HG03064 (cell line): Measurements from ENCODE around the gene MAGEA4.

Experiments
- ATAC-seq: cut with Tn5 transposase; IDR thresholded peaks from one replicate; pipeline ENCODE4 v1.9.1; 2021; ENCODE audit warnings: low read depth; ENCODE audit not compliant: unreplicated experiment

MAGEA4 gene

DNA sequence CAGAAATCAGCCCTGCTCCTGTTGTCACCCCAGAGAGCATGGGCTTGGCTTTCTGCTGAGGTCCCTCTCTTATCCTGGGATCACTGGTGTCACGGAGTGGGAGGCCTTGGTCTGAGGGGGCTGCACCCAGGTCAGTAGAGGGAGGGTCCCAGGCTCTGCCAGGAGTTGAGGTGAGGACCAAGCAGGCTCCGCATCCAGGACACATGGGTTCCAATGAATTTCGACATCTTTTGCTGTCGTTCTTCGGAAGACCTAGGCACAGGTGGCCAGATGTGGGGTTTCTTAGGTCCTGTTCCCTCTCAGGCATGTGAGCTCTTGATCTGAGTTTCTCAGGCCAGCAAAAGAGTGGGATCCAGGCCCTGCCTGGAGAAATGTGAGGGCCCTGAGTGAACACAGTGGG, 10.0 kb downstream of the MAGEA4 start:
- ATAC-seq = no peak

DNA sequence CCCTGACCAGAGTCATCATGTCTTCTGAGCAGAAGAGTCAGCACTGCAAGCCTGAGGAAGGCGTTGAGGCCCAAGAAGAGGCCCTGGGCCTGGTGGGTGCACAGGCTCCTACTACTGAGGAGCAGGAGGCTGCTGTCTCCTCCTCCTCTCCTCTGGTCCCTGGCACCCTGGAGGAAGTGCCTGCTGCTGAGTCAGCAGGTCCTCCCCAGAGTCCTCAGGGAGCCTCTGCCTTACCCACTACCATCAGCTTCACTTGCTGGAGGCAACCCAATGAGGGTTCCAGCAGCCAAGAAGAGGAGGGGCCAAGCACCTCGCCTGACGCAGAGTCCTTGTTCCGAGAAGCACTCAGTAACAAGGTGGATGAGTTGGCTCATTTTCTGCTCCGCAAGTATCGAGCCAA, 11.0 kb downstream of the MAGEA4 start:
- ATAC-seq = no peak

DNA sequence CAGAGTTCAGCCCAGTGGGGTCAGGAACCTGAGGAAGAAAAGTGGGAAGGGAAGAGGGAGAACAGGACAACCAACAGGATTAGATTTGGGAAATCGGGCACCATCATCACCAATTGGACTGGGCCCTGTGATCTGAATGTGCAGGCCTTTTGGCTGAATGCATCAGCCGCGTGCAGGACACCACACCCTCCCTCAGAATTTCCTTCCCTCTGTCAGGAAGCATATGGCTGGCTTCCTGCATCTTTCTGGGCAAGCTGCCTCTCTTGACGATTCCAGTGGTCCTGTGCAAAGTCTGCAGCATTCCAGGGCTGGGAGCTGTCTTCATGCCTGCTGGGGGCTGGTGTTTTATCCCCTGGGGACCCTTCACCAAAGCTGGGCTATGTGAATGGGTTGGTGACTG, 16.4 kb downstream of the MAGEA4 start:
- ATAC-seq = no peak

DNA sequence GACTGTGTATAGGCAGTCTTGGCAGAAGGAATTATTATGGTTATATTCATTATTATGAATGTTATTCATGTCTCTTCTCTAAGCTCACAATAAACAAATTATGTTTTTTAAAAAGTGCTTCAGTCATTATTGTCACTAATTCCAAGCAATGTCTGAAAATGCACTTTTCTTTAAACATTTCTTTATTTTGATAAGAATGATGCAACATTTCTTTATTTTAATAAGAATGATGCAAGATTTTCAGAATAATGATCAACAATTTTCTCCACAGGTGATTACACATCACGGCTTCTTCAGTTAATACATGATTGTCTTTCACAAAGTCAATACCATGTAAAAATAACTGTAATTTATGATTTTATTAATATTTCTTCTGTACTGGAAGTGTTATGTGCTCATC, 22.7 kb downstream of the MAGEA4 start:
- no peak for ATAC-seq

DNA sequence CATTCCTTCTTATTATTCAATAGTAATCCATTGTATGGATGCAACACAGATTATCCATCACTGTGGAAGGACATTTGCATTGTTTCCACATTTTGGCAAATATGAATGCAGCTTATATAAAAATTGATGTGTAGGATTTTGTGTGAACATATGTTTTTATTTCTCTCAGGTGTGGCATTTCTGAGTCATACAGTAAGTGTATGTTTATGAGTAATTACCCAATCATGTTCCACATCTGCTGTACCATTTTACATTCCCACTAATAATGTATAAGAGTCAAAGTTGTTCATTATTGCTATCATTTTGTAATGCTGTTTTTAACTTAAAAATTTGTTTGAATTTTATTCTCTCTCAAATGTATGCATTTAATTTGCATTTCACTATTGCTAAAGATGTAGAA, 25.5 kb downstream of the MAGEA4 start:
- ATAC-seq = no peak

DNA sequence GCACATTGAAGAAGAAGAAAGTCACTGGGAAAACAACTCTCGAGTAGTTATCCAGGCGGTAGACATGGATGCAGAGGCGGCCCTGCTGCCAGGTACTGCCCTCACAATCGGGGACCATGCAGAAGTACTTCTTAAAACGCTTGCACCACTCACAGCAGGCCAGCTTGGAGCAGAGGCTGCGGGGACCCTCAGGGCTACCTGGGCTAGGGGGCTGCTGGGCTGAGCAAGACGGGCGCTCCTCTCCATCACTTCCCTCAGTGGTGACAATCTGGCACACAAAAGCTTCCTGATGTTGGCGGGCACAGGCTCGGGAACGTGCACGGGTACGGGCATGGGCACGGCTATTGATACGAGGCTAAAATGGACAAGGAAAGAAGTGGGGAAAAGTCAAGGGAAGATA, 42.0 kb downstream of the MAGEA4 start:
- no peak for ATAC-seq

DNA sequence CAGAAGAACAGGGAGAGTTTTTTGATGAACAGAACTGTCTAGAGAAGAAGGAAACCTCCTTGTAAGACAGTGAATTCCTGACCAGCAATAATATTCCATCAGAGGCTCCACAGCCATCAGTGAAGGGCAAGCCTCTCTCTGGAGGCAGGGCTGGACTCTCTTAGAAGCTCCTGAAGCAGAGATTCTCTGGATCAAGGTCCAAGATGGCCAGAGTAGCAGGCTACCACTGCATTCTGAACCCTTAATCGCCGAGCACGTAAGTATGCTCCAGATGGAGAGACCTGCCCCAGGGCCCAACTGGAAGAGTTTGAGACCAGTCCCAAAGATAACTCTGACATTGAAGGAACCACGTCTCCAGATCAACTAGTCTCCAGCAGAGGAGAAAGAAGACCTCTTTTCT, 45.4 kb downstream of the MAGEA4 start:
- no peak for ATAC-seq

DNA sequence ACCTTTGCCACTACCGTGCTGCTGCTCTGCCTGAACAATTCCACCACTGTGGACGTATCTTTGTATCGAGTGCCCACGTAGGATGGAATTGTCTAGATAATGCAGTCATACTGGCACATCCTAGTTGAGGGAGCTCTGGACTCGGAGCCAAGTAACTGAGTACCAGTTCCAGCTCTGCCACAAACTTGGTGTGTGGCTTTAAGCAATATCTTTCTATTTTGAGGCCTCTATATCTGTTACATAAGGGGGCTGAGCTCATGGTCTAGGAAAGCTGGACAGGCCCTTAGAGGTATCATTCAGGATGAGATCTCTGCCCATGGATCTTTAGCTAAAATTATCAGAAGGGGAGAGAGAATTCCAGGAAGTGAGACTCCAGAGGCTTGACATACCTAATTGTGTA, 49.3 kb downstream of the MAGEA4 start:
- ATAC-seq = no peak

DNA sequence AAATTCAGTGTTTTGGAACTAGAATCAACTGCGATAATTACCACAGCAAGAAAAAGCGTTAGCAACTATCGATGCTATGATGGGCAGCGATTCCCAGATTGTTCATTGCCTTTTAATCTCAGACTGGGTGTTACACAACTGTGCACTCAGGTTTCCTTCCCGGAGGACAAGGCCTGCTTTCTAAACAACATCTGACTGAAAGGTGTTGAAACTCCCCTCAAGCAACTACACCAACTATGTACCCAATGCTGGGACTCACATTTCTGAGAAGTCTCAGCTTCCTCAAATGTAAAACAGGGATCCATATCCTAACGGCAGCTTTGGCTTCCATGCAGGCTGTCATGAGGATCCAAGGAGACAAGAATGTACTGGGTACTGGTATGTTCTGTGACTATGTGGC, 53.5 kb downstream of the MAGEA4 start:
- no peak for ATAC-seq

DNA sequence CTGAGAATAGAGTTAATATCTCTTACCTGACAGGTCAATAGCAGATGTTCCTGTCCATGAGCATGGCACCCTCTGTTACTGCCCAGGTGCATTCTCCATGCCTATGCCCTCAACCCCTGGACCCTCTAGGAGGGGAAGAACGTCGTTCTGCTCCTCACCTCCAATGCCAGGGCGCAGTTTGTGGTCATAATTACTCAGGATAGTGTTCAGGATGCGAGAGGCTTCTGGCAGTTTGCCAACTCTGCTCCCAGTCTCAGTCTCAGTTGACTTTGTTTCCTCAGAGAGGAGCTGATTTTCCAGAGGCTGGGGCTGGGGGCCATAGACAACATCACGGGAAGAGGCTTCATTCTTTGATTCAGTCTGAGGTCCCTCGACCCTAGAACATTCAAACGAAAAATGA, 57.3 kb downstream of the MAGEA4 start:
- no peak for ATAC-seq

DNA sequence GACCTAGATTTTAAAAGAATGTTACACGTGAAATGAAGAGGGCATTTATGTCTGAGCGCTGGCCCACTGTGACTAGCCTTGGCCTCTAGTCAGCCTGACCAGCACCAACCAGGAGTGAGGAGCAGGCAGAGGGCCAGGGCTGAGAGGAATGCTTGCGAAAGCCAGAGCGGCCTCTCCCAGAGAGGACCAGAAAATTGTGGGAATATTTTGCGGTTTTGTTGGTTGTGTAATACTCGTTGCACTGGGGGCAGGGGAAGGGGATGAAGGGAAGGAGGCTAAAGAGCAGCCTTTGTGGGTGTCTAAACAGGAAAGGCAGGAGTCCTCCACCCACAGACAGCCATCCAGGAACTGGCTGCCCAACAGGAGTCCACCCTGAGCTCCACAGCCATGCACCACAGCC, 58.0 kb downstream of the MAGEA4 start:
- ATAC-seq = no peak

DNA sequence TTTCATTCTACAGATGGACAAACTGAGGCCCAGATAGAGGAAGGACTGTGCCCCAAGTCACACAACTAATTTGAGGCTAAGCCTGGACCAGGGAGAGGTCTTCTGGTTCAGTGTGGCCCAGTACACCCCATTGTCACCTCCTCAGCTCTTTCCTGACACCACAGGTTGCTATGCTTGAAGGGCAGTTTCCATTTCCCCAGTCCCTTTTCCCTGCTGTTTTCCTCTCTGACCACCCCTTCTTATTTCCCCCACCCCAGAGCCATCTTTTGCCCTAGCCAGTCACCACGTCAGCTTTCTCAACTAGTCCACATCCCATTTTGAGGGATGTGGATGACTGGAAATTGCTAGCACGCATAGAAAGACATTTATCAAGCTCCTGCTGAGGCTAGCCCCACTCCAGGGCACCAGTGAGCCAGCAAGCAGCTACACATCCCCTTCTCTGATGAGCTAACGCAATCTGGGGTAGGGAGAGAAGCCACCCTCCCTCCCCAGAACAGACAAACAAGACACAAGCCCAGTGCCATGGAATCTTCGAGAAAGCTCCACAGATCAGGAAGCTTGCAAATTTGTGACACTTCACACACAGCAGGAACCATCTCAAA, 60.5 kb downstream of the MAGEA4 start:
- ATAC-seq = no peak

DNA sequence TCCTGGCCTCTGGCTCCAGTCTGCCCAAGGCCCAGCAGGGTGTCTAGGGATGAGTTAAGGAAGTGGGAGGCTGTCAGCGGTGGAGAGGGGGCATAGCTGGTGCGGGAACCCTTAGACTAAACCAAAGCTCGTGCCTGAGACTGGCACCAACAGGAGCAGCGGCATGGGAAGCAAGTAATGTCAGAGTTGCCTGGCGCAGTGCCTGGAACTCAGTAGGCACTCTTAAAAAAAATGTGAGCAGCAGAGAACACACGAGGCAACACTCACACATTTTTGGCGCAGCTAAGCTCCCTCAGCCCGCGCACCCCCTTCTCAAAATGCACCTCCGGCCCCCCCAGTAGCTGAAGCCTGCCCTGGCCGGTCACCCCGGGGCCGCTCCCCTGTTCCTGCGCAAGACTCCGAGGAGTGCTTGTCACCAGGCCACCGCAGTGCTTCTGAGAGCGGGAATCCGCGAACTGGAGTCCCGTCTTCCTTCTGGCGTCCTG, 61.2 kb downstream of the MAGEA4 start:
- ATAC-seq = no peak
